HCT116 (cell line): ENCODE results near the gene AADACL2. TPM values are rescaled to one million over a fixed set of nuclear protein-coding genes. Genes with fewer than 3 reads are reported as not detected.

ENCODE experiments used
- ATAC-seq: fragments of 200-7000 bp; cut with Tn5 transposase; 2 replicates; pipeline ENCODE4 v1.9.1; 2020; ENCODE audit warnings: mild to moderate bottlenecking, moderate library complexity
- BruUV-seq: library from RNA; stranded (reverse); fragments of 400-500 nt; replicated peaks from 2 replicates; lab custom pipeline; 2021; lab: Mats Ljungman, UMichigan
- CTCF ChIA-PET: fragments of 300-600 bp; sonication (Branson Sonifier 250); formaldehyde crosslinking; loops from one replicate; lab custom pipeline; 2021; ENCODE audit warnings: antibody characterized with exemption; lab: Charles Lee
- POLR2A ChIA-PET: fragments of 300-600, 350-600 bp; sonication (Branson Sonifier 250); formaldehyde crosslinking; loops from one replicate; lab custom pipeline; 2021; ENCODE audit warnings: antibody characterized with exemption; lab: Charles Lee
- RAD21 ChIA-PET, 2 experiments: fragments of 300-600 bp; sonication (Branson Sonifier 250); formaldehyde crosslinking; loops; one replicate each; lab custom pipeline; 2023; ENCODE audit warnings: low total read pairs in 2 of 2; ENCODE audit not compliant: uncharacterized antibody in 2 of 2, unreplicated experiment in 2 of 2, low non-redundant PET in 1 of 2; lab: Charles Lee
- DNase-seq: peaks from one replicate; pipeline ENCODE4 v3.0.0-alpha.2; 2010; ENCODE audit warnings: low read depth, low spot score
- H2AFZ ChIP-seq: fragments of 200-600 bp; shearing (Covaris generic), sonication (generic); 2 replicates; pipeline ENCODE4 v1.6.1; 2017; ENCODE audit warnings: low read depth, mixed run types, mixed read lengths, antibody characterized with exemption, low read length; ENCODE audit not compliant: poor library complexity, severe bottlenecking
- H3K27ac ChIP-seq: 2 replicates; pipeline ENCODE4 v1.5.1; 2012; ENCODE audit warnings: low read depth, low read length
- H3K27me3 ChIP-seq: fragments of 200-600 bp; sonication (generic); 2 replicates; pipeline ENCODE4 v1.6.1; 2016; ENCODE audit warnings: mixed run types, low read length, mixed read lengths; ENCODE audit not compliant: insufficient read depth
- H3K36me3 ChIP-seq, 2 experiments: fragments of 200-500 bp in 1 of 2; fragments of 200-600 bp in 1 of 2; sonication (Bioruptor generic) in 1 of 2; sonication (generic) in 1 of 2; 2 replicates each; pipeline versions ENCODE4 v1.5.1 to v1.6.1; 2014 to 2016; ENCODE audit warnings: low read length in 2 of 2, inconsistent platforms in 1 of 2, mixed read lengths in 1 of 2, mixed run types in 1 of 2; ENCODE audit not compliant: insufficient read depth in 2 of 2, control insufficient read depth in 1 of 2
- H3K4me1 ChIP-seq, 2 experiments: fragments of 200-600 bp in 1 of 2; sonication (generic) in 1 of 2; 2 replicates each; pipeline versions ENCODE4 v1.5.1 to v1.6.1; 2012 to 2017; ENCODE audit warnings: low read length in 2 of 2, inconsistent platforms in 1 of 2, mild to moderate bottlenecking in 1 of 2, mixed read lengths in 1 of 2, mixed run types in 1 of 2, moderate library complexity in 1 of 2; ENCODE audit not compliant: insufficient read depth in 2 of 2, control insufficient read depth in 1 of 2
- H3K4me2 ChIP-seq: fragments of 200-600 bp; sonication (generic); 2 replicates; pipeline ENCODE4 v1.6.1; 2017; ENCODE audit warnings: mixed run types, low read length, mixed read lengths
- H3K4me3 ChIP-seq, 2 experiments: fragments of 200-600 bp in 1 of 2; sonication (generic) in 1 of 2; replicated peaks in 1 of 2; 2 replicates each; pipeline ENCODE4 v1.5.1; 2011 to 2016; ENCODE audit warnings: low read length in 2 of 2, control low read depth in 1 of 2, low read depth in 1 of 2, mild to moderate bottlenecking in 1 of 2, mixed read lengths in 1 of 2, mixed run types in 1 of 2
- H3K79me2 ChIP-seq: fragments of 200-600 bp; sonication (generic); 2 replicates; pipeline ENCODE4 v1.6.1; 2017; ENCODE audit warnings: mild to moderate bottlenecking, mixed run types, low read length, moderate library complexity, mixed read lengths; ENCODE audit not compliant: insufficient read depth
- H3K9ac ChIP-seq: fragments of 200-600 bp; sonication (generic); 2 replicates; pipeline ENCODE4 v1.6.1; 2016; ENCODE audit warnings: low read length, mixed read lengths
- H3K9me2 ChIP-seq: fragments of 200-600 bp; sonication (generic), shearing (Covaris generic); 2 replicates; pipeline ENCODE4 v1.6.1; 2017; ENCODE audit warnings: mixed run types, mild to moderate bottlenecking, moderate library complexity; ENCODE audit not compliant: insufficient read depth
- H3K9me3 ChIP-seq, 2 experiments: fragments of 200-500 bp in 1 of 2; fragments of 200-600 bp in 1 of 2; sonication (Bioruptor generic) in 1 of 2; sonication (generic) in 1 of 2; 2 replicates each; pipeline ENCODE4 v1.6.1; 2014 to 2017; ENCODE audit warnings: low read length in 2 of 2, mixed read lengths in 2 of 2, inconsistent platforms in 1 of 2, low read depth in 1 of 2, mild to moderate bottlenecking in 1 of 2, mixed run types in 1 of 2, moderate library complexity in 1 of 2; ENCODE audit not compliant: control insufficient read depth in 1 of 2, insufficient read depth in 1 of 2
- H4K20me1 ChIP-seq: fragments of 200-600 bp; sonication (generic), shearing (Covaris generic); 2 replicates; pipeline ENCODE4 v1.6.1; 2017; ENCODE audit warnings: mixed run types, mild to moderate bottlenecking, moderate library complexity; ENCODE audit not compliant: insufficient read depth
- CBX3 ChIP-seq: IDR thresholded peaks from 2 replicates; pipeline ENCODE4 v1.6.1; 2012; ENCODE audit warnings: low read depth
- ELF1 ChIP-seq: IDR thresholded peaks from 2 replicates; pipeline ENCODE4 v1.6.1; 2012; ENCODE audit warnings: low read depth, borderline replicate concordance
- EZH2 ChIP-seq: fragments of 200-600 bp; sonication (generic); IDR thresholded peaks from 2 replicates; pipeline ENCODE4 v1.6.1; 2017; ENCODE audit warnings: antibody characterized with exemption, mixed run types
- EZH2phosphoT487 ChIP-seq: fragments of 200-600 bp; IDR thresholded peaks from 2 replicates; pipeline ENCODE4 v1.6.1; 2018; ENCODE audit warnings: antibody characterized with exemption, borderline replicate concordance
- FOSL1 ChIP-seq: IDR thresholded peaks from 2 replicates; pipeline ENCODE4 v1.6.1; 2012; ENCODE audit warnings: low read depth
- JUND ChIP-seq: IDR thresholded peaks from 2 replicates; pipeline ENCODE4 v1.6.1; 2012
- POLR2A ChIP-seq: IDR thresholded peaks from 2 replicates; pipeline ENCODE4 v1.7.0; 2011; ENCODE audit warnings: borderline replicate concordance; ENCODE audit not compliant: insufficient read depth, insufficient read length; ENCODE audit errors: extremely low read depth
- POLR2AphosphoS5 ChIP-seq: IDR thresholded peaks from 2 replicates; pipeline ENCODE4 v1.6.1; 2011; ENCODE audit warnings: mild to moderate bottlenecking, low read depth, low read length, moderate library complexity
- SIN3A ChIP-seq: IDR thresholded peaks from 2 replicates; pipeline ENCODE4 v1.6.1; 2012; ENCODE audit warnings: low read depth
- TCF7L2 ChIP-seq: IDR thresholded peaks from 2 replicates; pipeline ENCODE4 v1.7.0; 2011; ENCODE audit warnings: borderline replicate concordance, inconsistent platforms; ENCODE audit not compliant: insufficient read depth, insufficient read length; ENCODE audit errors: extremely low read depth
- YY1 ChIP-seq: IDR thresholded peaks from 2 replicates; pipeline ENCODE4 v1.6.1; 2011; ENCODE audit warnings: low read length, low read depth, moderate library complexity, mild to moderate bottlenecking; ENCODE audit not compliant: insufficient replicate concordance; ENCODE audit errors: extremely low read depth
- ZFX ChIP-seq: fragments of 450-650 bp; IDR thresholded peaks from 2 replicates; pipeline ENCODE4 v1.6.1; 2017
- ZNF274 ChIP-seq: fragments of 200-500 bp; sonication (Bioruptor generic); IDR thresholded peaks from 2 replicates; pipeline ENCODE4 v1.6.1; 2014; ENCODE audit warnings: mild to moderate bottlenecking, low read depth, low read length, inconsistent platforms
- intact Hi-C: fragments of 100-400 bp; cut with micrococcal nuclease; formaldehyde crosslinking; loops from 2 replicates; pipeline ENCODE4 v1.10.0; 2022
- total RNA-seq: library from RNA; stranded (reverse); gene quantifications from one replicate; pipeline ENCODE4 v1.2.1, GENCODE V29; 2021; ENCODE audit not compliant: unreplicated experiment
- TF ChIP-seq, protein P1 (sequence below): IDR thresholded peaks from 2 replicates; pipeline ENCODE4 v1.6.1; 2012; ENCODE audit warnings: low read depth
- TF ChIP-seq, protein P2 (sequence below): IDR thresholded peaks from 2 replicates; pipeline ENCODE4 v1.6.1; 2012
- TF ChIP-seq, protein P3 (sequence below): IDR thresholded peaks from 2 replicates; pipeline ENCODE4 v1.6.1; 2011; ENCODE audit warnings: mild to moderate bottlenecking, low read length, moderate library complexity; ENCODE audit not compliant: insufficient replicate concordance; ENCODE audit errors: extremely low read depth
- TF ChIP-seq, protein P4 (sequence below): IDR thresholded peaks from 2 replicates; pipeline ENCODE4 v1.6.1; 2012

The AADACL2 gene
- total RNA-seq, 1 experiment from 2014 or later: not detected

DNA sequence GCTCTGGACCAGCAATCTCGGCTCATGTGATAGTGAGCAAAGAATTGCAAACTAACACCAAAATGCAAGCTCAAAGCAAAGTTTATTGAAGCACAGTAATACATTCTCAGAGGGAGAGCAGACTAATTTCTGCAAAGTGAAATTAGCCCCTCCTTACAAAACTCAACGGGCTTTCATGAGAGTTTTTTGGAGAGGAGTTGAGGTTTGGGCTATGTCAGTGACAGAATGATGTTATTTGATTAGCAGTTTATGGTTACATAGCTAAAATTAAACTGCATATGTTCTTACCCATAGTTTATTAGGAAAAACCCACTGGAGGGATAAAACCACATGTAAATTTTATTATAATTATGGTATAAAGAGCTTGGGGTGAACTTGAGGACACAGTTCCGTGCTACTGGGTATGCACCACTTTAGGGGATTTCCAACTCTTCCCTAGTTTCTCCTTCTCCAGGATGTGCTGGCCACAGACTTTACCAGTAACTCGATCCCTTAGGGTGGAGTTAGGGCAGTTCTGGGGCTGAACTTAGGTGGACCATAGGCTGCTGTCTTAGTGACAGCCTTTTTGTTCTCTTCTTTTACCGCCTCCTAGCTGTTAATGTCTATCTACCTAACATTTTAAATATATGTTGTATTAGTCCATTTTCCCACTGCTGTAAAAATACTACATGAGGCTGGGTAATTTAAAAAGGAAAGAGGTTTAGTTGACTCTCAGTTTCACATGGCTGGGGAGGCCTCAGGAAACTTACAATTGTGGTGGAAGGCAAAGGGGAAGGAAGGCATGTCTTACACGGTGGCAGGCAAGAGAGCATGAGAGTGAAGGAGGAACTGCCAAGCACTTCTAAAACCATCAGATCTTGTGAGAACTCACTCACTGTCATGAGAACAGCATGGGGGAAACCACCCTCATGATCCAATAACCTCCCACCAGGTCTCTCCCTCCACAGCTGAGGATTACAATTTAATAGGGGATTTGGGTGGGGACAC, 8.9 kb upstream of the AADACL2 start:
- Histone ChIP-seq H3K27me3 (no peaks in the 10 kb centered on the region), H3K9ac (no peak overlapping the region), H3K79me2 (no peaks in the 10 kb centered on the region), H3K4me2 (no peak overlapping the region)
- CTCF ChIA-PET: no interaction called here
- no peak for ATAC-seq
- intact Hi-C loops: no loop called here
- TF ChIP-seq CBX3 (no peak), POLR2AphosphoS5 (no peak), ZNF274 (no peak), TCF7L2 (no peak), POLR2A (no peak), SIN3A (no peak), ELF1 (no peak), EZH2phosphoT487 (no peak), ZFX (no peak), FOSL1 (no peak), YY1 (no peak), JUND (no peak), EZH2 (no peak)
- TF ChIP-seq, protein P1, sequence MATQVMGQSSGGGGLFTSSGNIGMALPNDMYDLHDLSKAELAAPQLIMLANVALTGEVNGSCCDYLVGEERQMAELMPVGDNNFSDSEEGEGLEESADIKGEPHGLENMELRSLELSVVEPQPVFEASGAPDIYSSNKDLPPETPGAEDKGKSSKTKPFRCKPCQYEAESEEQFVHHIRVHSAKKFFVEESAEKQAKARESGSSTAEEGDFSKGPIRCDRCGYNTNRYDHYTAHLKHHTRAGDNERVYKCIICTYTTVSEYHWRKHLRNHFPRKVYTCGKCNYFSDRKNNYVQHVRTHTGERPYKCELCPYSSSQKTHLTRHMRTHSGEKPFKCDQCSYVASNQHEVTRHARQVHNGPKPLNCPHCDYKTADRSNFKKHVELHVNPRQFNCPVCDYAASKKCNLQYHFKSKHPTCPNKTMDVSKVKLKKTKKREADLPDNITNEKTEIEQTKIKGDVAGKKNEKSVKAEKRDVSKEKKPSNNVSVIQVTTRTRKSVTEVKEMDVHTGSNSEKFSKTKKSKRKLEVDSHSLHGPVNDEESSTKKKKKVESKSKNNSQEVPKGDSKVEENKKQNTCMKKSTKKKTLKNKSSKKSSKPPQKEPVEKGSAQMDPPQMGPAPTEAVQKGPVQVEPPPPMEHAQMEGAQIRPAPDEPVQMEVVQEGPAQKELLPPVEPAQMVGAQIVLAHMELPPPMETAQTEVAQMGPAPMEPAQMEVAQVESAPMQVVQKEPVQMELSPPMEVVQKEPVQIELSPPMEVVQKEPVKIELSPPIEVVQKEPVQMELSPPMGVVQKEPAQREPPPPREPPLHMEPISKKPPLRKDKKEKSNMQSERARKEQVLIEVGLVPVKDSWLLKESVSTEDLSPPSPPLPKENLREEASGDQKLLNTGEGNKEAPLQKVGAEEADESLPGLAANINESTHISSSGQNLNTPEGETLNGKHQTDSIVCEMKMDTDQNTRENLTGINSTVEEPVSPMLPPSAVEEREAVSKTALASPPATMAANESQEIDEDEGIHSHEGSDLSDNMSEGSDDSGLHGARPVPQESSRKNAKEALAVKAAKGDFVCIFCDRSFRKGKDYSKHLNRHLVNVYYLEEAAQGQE: no peak
- TF ChIP-seq, protein P2, sequence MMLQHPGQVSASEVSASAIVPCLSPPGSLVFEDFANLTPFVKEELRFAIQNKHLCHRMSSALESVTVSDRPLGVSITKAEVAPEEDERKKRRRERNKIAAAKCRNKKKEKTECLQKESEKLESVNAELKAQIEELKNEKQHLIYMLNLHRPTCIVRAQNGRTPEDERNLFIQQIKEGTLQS: no peak
- TF ChIP-seq, protein P3, sequence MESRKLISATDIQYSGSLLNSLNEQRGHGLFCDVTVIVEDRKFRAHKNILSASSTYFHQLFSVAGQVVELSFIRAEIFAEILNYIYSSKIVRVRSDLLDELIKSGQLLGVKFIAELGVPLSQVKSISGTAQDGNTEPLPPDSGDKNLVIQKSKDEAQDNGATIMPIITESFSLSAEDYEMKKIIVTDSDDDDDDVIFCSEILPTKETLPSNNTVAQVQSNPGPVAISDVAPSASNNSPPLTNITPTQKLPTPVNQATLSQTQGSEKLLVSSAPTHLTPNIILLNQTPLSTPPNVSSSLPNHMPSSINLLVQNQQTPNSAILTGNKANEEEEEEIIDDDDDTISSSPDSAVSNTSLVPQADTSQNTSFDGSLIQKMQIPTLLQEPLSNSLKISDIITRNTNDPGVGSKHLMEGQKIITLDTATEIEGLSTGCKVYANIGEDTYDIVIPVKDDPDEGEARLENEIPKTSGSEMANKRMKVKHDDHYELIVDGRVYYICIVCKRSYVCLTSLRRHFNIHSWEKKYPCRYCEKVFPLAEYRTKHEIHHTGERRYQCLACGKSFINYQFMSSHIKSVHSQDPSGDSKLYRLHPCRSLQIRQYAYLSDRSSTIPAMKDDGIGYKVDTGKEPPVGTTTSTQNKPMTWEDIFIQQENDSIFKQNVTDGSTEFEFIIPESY: no peak
- TF ChIP-seq, protein P4, sequence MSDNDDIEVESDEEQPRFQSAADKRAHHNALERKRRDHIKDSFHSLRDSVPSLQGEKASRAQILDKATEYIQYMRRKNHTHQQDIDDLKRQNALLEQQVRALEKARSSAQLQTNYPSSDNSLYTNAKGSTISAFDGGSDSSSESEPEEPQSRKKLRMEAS: no peak
- TF ChIP-seq, all 23 proteins: peak for 0
- Histone ChIP-seq H4K20me1 (no peaks in the 10 kb centered on the region), H3K9me2 (no peaks in the 10 kb centered on the region), H3K4me3 (no peak overlapping the region), H3K27ac (no peak overlapping the region), H3K9me3 (no peaks in the 10 kb centered on the region), H3K4me1 (no peaks in the 10 kb centered on the region), H3K36me3 (no peaks in the 10 kb centered on the region), H2AFZ (no peak overlapping the region)
- POLR2A ChIA-PET: no interaction called here
- DNase-seq: no peak
- no TSS peak for BruUV-seq
- RAD21 ChIA-PET: no interaction called here
